NT2/D1 (cell line): Measurements from ENCODE around the gene PHF3.

Experiments used
- DNase-seq: peaks from one replicate; pipeline ENCODE4 v3.0.0-alpha.2; 2011; ENCODE audit warnings: low read depth, low spot score
- H3K27me3 ChIP-seq: 2 replicates; pipeline ENCODE4 v1.6.0; 2011; ENCODE audit warnings: mild to moderate bottlenecking; ENCODE audit not compliant: insufficient read length, insufficient read depth
- H3K36me3 ChIP-seq: 2 replicates; pipeline ENCODE4 v1.6.1; 2011; ENCODE audit warnings: mild to moderate bottlenecking, low read length, mixed read lengths; ENCODE audit not compliant: insufficient read depth, insufficient read length
- H3K4me1 ChIP-seq: 2 replicates; pipeline ENCODE4 v1.5.1; 2011; ENCODE audit not compliant: insufficient read depth, insufficient read length
- H3K4me3 ChIP-seq: 2 replicates; pipeline ENCODE4 v1.5.1; 2011; ENCODE audit warnings: low read depth; ENCODE audit not compliant: insufficient read length
- H3K9ac ChIP-seq: 2 replicates; pipeline ENCODE4 v1.6.0; 2011; ENCODE audit warnings: low read depth; ENCODE audit not compliant: insufficient read length
- H3K9me3 ChIP-seq: 2 replicates; pipeline ENCODE4 v1.5.1; 2011; ENCODE audit warnings: mild to moderate bottlenecking, low read length; ENCODE audit not compliant: insufficient read depth
- SUZ12 ChIP-seq: IDR thresholded peaks from 2 replicates; pipeline ENCODE4 v1.6.1; 2011; ENCODE audit not compliant: insufficient read length, insufficient read depth; ENCODE audit errors: extremely low read depth
- YY1 ChIP-seq: IDR thresholded peaks from 2 replicates; pipeline ENCODE4 v1.6.1; 2011; ENCODE audit not compliant: insufficient read length, insufficient read depth
- ZNF274 ChIP-seq: IDR thresholded peaks from 2 replicates; pipeline ENCODE4 v1.6.1; 2011; ENCODE audit warnings: mild to moderate bottlenecking, low read depth, low read length

PHF3 gene

DNA sequence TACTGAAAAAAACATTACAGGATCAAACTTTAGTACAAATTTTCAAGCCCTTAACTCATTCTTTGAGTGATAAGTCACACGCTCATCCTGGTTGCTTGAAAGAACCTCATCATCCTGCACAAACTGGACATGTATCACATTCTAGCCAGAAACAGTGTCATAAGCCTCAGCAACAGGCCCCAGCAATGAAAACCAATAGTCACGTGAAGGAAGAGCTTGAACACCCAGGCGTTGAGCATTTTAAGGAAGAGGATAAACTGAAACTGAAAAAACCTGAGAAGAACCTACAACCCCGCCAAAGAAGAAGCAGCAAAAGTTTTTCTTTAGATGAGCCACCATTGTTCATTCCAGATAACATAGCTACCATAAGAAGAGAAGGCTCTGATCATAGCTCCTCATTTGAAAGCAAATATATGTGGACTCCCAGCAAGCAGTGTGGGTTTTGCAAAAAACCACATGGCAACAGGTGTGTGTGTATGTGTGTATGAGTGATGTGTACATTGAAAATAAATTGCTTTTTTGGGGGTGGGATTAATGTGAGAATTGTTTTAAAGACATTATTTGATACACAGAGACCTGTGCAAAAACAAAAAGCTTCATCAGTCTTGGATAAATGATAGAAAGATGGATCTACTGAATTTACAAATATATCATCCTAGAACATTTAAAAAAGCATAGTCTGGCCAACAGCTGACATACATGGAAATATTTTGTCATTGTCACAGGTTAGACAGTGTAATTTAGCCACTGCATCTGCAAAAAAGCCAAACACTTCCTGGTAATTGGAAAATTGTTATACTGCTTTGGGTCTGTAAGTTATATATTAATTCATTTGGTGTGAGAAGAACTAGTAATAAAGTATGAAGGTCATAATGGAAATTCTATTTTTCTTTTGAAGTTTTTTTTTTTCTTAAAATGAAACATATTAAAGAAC lies 50.1 kb downstream of the PHF3 start:
- H3K4me3 ChIP-seq, result no peak overlapping the region
- no peak for TF ChIP-seq SUZ12
- TF ChIP-seq YY1, result no peak
- no peak for TF ChIP-seq ZNF274
- H3K4me1 ChIP-seq, result no peaks in the 10 kb centered on the region
- H3K27me3 ChIP-seq, result no peaks in the 10 kb centered on the region
- DNase-seq, result no peak
- H3K36me3 ChIP-seq, result peaks cover 26% of the 10 kb centered on the region
- H3K9me3 ChIP-seq, result peaks cover 10% of the 10 kb centered on the region; the same call in 1 of the 2 replicates
- H3K9ac ChIP-seq, result no peak overlapping the region

DNA sequence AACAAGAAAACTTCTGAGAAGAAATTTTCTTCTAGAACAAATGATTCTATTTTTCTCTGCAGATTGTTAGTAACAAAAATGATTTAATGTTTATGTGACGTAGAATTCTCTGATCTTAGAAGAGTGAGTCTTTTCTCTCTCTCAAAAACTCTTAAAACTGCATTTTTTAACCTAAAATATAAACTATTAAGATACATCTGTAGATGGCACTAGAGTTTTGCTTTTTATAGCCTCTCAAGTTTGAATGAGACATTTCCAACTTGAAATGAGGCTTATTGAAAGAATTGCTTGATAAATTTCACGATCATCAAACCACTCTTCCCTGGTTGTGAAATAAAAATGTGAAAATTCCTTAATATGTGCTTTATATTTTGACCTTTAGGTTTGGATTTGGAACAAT lies 53.8 kb downstream of the PHF3 start:
- Histone ChIP-seq H3K4me1 (no peaks in the 10 kb centered on the region), H3K9me3 (peaks cover 10% of the 10 kb centered on the region; the same call in 1 of the 2 replicates), H3K9ac (no peak overlapping the region), H3K4me3 (no peak overlapping the region), H3K36me3 (peaks cover 17% of the 10 kb centered on the region), H3K27me3 (no peaks in the 10 kb centered on the region)
- no peak for TF ChIP-seq ZNF274
- no peak for TF ChIP-seq YY1
- no peak for TF ChIP-seq SUZ12
- no peak for DNase-seq

DNA sequence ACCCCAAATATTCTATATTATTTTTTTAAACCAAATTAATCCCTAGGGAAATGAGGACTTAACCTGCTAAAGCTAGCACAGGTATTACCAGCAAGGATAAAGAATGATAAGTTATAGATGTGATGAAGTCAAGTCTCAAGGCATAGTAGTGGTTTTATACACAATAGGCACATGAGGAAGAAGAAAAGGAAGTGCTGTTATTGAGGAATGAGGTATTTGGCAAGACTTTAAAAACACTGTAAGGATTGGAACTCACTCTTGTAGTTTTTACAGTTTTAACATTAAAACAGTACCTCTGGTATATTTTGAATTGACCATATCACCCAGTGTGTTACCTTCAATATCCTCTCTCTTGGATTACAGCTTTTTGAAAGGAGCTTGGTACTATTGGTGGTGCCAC lies 54.6 kb downstream of the PHF3 start:
- TF ChIP-seq ZNF274 (no peak), SUZ12 (no peak), YY1 (no peak)
- peaks cover 13% of the 10 kb centered on the region for H3K36me3 ChIP-seq
- H3K27me3 ChIP-seq, result no peaks in the 10 kb centered on the region
- H3K4me3 ChIP-seq, result no peak overlapping the region
- no peak overlapping the region for H3K9ac ChIP-seq
- DNase-seq, result no peak
- no peaks in the 10 kb centered on the region for H3K4me1 ChIP-seq
- H3K9me3 ChIP-seq, result peaks cover 10% of the 10 kb centered on the region; the same call in 1 of the 2 replicates

DNA sequence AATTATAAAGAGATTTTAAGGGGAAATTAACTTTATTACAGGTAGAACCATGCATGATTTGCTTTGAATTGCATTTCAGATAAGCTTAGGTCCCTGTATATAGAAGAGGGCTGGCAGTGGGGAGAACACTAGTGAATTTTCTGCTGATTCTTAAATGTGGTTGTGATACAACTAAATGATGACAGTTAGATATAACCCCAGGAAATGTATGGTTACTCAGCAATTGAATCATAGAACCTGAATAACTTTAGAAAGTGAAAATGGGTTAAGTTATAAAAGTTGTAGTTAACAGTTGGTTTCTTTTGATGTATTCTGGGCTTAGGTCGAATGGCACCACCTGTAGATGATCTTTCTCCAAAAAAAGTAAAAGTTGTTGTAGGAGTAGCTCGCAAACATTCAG lies 70.1 kb downstream of the PHF3 start:
- Histone ChIP-seq H3K9me3 (no peaks in the 10 kb centered on the region), H3K36me3 (peaks cover 52% of the 10 kb centered on the region), H3K9ac (no peak overlapping the region)

DNA sequence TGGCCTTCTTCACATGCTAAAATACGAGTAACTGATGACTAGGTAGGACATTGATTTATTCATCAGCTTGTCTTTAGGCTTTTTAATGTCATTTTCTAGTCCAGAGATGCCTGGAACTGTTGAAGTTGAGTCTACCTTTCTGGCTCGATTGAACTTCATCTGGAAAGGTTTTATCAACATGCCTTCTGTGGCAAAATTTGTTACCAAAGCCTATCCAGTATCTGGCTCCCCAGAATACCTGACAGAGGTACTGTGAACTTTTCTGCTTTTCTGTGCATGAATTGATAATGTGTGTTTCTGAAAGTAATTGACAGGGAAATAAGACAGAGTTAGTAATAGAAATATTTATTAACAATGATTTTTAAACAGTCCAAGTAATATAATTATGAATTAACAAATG lies 71.0 kb downstream of the PHF3 start:
- Histone ChIP-seq H3K9me3 (no peaks in the 10 kb centered on the region), H3K9ac (no peak overlapping the region), H3K36me3 (peaks cover 51% of the 10 kb centered on the region), H3K4me3 (no peak overlapping the region), H3K4me1 (no peaks in the 10 kb centered on the region), H3K27me3 (no peaks in the 10 kb centered on the region)
- no peak for TF ChIP-seq ZNF274
- no peak for DNase-seq

More for the DNA sequence above, 70.1 kb downstream of the PHF3 start:
- H3K27me3 ChIP-seq, result no peaks in the 10 kb centered on the region
- DNase-seq, result no peak
- no peak for TF ChIP-seq SUZ12
- no peak for TF ChIP-seq YY1
- TF ChIP-seq ZNF274, result no peak
- no peaks in the 10 kb centered on the region for H3K4me1 ChIP-seq
- H3K4me3 ChIP-seq, result no peak overlapping the region

DNA sequence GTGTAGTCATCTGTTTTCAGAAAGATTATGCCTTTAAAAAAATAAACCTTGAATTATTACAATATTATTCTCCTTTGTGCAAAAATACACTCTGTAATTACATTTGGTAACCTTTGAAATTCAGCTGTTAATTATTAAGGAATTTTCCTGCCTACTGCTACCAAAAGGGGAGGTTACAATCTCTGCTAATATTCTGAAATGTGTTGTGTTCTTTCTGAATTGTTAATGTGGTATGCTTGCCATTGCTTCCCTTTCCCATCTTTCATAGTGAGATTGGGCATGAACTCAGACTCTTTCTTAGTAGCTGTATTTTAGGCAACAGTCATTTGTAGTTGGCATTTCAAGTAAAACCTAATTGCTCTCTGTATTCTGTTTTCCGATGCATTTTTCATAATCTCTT lies 73.0 kb downstream of the PHF3 start:
- Histone ChIP-seq H3K4me3 (no peak overlapping the region), H3K4me1 (no peaks in the 10 kb centered on the region), H3K36me3 (peaks cover 66% of the 10 kb centered on the region), H3K27me3 (no peaks in the 10 kb centered on the region), H3K9ac (no peak overlapping the region), H3K9me3 (no peaks in the 10 kb centered on the region)
- no peak for TF ChIP-seq ZNF274
- TF ChIP-seq SUZ12, result no peak
- TF ChIP-seq YY1, result no peak
- DNase-seq, result no peak

DNA sequence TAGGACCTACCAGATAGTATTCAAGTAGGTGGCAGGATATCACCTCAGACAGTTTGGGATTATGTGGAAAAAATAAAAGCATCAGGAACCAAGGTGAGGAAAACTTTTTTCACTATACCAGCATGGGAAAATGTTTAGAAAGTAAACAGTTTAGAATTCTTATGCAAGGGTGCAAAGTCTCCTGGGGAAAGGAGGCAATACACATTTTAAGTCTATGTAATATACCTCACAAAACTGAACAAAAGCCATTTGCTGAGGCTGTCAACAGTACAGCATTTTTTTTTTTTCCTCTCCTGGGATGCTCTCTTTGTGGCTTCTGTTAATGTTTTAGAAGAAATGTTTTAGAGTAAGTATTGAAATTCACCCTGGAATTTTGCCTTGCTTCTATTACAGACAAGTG lies 73.5 kb downstream of the PHF3 start:
- Histone ChIP-seq H3K36me3 (peaks cover 63% of the 10 kb centered on the region), H3K4me3 (no peak overlapping the region), H3K4me1 (no peaks in the 10 kb centered on the region), H3K27me3 (no peaks in the 10 kb centered on the region), H3K9me3 (no peaks in the 10 kb centered on the region), H3K9ac (no peak overlapping the region)
- TF ChIP-seq ZNF274, result no peak
- TF ChIP-seq SUZ12, result no peak
- TF ChIP-seq YY1, result no peak
- DNase-seq, result no peak
